ENCODE data around the gene PPM1H. TPM values are rescaled to one million over a fixed set of nuclear protein-coding genes. Genes with fewer than 3 reads are reported as not detected.
A peak's percentile ranks its signal among the peaks of the same experiment; 100 is the strongest.

The PPM1H gene
- total RNA-seq, 6 experiments from 2014 or later: 7.0 to 20.9 (median 8.4) TPM

GRCh38 chr12:62689042-62689839 is 245.7 kb downstream of the PPM1H start:
- TF ChIP-seq CTCF (IDR thresholded peaks at IDR 0.05): no peak
- Mint-ChIP-seq H3K27me3 (ENCODE audit: insufficient read depth) (no peaks in the 10 kb centered on the region; the same call in 1 of the 2 replicates), H3K4me1 (ENCODE audit: low read depth) (peaks cover 71% of the 10 kb centered on the region), H3K27ac (peak overlapping the region; percentile 18; the same call in 1 of the 2 replicates), H3K4me3 (no peak overlapping the region), H3K36me3 (ENCODE audit: low read depth) (peaks cover 16% of the 10 kb centered on the region; the same call in 1 of the 2 replicates), H3K9me3 (no peaks in the 10 kb centered on the region)
- no peak for DNase-seq

- Mint-ChIP-seq H3K4me1 (ENCODE audit: low read depth) (peaks cover 60% of the 10 kb centered on the region), H3K4me3 (no peak overlapping the region), H3K27ac (no peak overlapping the region), H3K36me3 (ENCODE audit: low read depth) (peaks cover 10% of the 10 kb centered on the region; the same call in 1 of the 2 replicates), H3K27me3 (ENCODE audit: insufficient read depth) (no peaks in the 10 kb centered on the region; the same call in 1 of the 2 replicates), H3K9me3 (no peaks in the 10 kb centered on the region)
- DNase-seq: peak; percentile 16
- TF ChIP-seq CTCF (IDR thresholded peaks at IDR 0.05): no peak
Observed at GRCh38 chr12:62686938-62687337, 248.0 kb downstream of the PPM1H start.

DNA sequence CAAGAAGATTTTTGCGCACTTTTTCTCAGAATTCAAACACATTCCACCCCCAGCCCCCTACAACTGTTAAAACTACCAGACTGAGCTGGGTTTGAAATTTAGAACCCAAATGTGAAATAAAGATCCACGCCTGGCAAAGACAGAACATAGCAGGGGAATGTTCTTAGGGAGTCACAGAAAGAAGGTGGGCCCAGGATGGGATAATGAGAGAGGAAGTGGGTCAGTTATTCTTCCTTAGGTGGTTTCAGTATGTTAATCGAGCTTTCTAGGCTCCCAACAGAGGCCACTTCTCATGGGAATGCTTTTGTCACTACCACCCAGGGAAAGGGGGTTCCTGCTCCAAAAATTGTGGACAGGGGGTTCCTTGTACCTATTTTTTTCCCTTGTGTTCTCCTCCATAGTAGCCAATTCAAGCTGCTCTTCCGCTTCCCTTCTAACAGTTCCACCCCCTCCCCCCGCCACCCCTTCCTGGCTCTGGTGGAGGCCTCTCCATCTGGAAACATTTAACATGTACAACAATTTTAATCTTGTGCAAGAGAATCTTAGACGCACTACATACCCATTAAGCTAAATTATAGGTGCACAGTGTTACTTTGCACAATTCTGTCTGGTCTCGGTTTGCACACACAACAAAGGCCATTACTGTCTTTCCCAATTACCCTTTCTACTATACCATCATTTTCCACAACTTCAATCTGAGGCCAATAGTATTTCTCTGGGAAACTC is 250.2 kb downstream of the PPM1H start:
- TF ChIP-seq CTCF (IDR thresholded peaks at IDR 0.05): no peak
- no peaks in the 10 kb centered on the region for H3K27me3 Mint-ChIP-seq (ENCODE audit: insufficient read depth)
- H3K4me3 Mint-ChIP-seq: peak overlapping the region; percentile 45
- H3K27ac Mint-ChIP-seq: peak overlapping the region; percentile 84
- peaks cover 8% of the 10 kb centered on the region; the same call in 1 of the 2 replicates for H3K36me3 Mint-ChIP-seq (ENCODE audit: low read depth)
- H3K9me3 Mint-ChIP-seq: no peaks in the 10 kb centered on the region
- H3K4me1 Mint-ChIP-seq (ENCODE audit: low read depth): peaks cover 52% of the 10 kb centered on the region
- peak; percentile 42 for DNase-seq

DNA sequence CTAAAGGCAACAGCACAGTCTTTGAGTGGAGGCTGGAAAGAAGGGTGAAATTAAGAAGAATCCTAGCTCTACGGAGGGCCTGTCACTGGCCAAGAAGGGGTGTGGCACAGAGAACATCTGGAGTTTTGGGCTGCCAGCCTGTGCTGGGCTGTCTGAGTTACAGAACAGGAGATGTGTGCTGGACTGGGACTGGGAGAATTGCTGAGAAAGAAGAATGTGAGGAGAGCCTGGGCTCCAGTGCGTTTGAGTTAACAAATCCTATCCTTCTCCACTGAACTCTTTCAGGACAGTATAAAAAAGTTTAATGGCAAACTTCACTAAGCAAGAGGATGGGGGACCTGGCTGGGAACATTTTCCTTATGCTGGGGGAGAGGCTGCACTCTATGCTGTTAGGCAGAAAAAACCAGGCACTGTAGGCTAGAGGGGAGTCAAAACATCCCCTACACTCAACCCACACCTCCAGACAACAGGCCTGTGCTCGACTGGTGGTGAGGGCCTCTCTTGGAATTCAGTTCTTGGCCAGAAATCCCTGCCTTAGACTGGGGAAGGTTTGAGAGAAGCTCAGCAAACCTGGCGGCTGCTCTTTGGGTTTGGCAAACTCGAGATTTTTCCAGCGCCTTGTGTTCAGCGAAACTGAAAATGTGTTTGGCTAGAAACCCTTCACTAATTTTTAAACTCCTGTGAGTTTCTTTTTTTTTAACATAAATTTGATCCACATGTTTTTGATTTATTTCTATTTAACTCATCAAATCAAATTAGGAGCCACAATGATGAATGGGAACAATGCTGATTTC is 251.0 kb downstream of the PPM1H start:
- H3K4me3 Mint-ChIP-seq: peak overlapping the region; percentile 45
- peak overlapping the region; percentile 84 for H3K27ac Mint-ChIP-seq
- H3K9me3 Mint-ChIP-seq: no peaks in the 10 kb centered on the region
- peak; percentile 22 for DNase-seq
- no peaks in the 10 kb centered on the region for H3K27me3 Mint-ChIP-seq (ENCODE audit: insufficient read depth)
- TF ChIP-seq CTCF (IDR thresholded peaks at IDR 0.05): no peak
- peaks cover 3% of the 10 kb centered on the region; the same call in 1 of the 2 replicates for H3K36me3 Mint-ChIP-seq (ENCODE audit: low read depth)
- H3K4me1 Mint-ChIP-seq (ENCODE audit: low read depth): peaks cover 50% of the 10 kb centered on the region

- no peaks in the 10 kb centered on the region; the same call in 1 of the 2 replicates for H3K9me3 Mint-ChIP-seq
- H3K36me3 Mint-ChIP-seq (ENCODE audit: low read depth): 0 out of 2 replicates have a peak, but pooled peaks cover 4% of the 10 kb centered on the region
- peaks cover 40% of the 10 kb centered on the region for H3K4me1 Mint-ChIP-seq (ENCODE audit: low read depth)
- no peak overlapping the region for H3K27ac Mint-ChIP-seq
- H3K27me3 Mint-ChIP-seq (ENCODE audit: insufficient read depth): no peaks in the 10 kb centered on the region
- DNase-seq: no peak
- no peak for TF ChIP-seq CTCF (IDR thresholded peaks at IDR 0.05)
- H3K4me3 Mint-ChIP-seq: no peak overlapping the region
Observed at GRCh38 chr12:62681306-62681705, 253.6 kb downstream of the PPM1H start.

Data from HFFc6 (cell line).